GM21360 (cell line): Measurements from ENCODE around the gene KIF7.

ENCODE experiments used
- ATAC-seq: cut with Tn5 transposase; IDR thresholded peaks from one replicate; pipeline ENCODE4 v1.9.1; 2021; ENCODE audit warnings: mild to moderate bottlenecking, moderate library complexity; ENCODE audit not compliant: unreplicated experiment

The KIF7 gene

DNA sequence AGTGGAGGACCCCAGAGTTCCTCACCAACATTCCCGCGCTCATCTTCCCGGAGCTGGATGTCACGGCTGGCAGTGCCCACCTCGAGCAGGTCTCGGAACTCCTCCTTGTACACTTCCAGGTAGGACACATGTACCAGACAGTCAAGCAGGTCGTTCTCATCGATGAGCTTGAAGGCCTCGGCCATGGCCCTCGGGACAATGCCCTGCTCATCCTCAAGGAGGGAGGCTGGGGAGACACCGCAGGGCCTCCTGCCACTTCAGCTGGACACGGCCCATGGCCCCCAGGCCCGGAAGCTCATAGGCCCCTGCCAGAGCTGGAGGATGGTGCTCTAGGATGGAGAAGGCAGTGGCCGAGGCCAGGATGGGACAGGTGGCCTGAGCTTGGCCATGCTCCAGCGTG, 5.6 kb downstream of the KIF7 start:
- ATAC-seq, result no peak

DNA sequence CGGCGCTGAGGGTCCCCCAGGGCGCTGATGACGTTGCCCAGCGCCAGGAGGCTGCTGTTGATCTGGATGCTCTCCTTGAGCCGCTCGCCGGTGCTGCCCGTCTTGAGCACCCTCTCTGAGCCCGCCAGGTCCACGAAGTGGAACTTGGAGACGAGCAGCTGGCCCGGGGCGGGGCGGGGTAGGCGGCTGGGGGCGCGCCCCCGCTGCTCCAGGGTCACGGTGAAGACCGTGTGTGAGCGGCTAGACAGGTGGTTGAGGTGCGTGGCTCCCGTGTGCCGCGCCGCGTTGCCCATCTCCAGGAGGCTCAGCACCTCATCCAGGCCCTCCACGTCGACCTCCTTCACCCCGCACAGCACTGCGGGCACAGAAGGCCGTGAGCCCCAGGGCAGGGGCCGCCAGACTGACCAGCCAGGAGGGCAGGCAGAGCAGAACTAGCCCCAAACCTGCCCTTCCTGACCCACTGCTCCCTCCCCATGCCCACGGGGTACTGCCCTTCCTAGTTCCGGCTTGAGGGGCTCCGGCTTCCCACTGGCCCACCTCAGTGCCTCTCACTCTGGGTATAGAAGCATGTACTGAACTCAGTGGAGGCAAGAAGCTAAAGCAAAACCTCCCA, 6.1 kb downstream of the KIF7 start:
- ATAC-seq, result no peak

DNA sequence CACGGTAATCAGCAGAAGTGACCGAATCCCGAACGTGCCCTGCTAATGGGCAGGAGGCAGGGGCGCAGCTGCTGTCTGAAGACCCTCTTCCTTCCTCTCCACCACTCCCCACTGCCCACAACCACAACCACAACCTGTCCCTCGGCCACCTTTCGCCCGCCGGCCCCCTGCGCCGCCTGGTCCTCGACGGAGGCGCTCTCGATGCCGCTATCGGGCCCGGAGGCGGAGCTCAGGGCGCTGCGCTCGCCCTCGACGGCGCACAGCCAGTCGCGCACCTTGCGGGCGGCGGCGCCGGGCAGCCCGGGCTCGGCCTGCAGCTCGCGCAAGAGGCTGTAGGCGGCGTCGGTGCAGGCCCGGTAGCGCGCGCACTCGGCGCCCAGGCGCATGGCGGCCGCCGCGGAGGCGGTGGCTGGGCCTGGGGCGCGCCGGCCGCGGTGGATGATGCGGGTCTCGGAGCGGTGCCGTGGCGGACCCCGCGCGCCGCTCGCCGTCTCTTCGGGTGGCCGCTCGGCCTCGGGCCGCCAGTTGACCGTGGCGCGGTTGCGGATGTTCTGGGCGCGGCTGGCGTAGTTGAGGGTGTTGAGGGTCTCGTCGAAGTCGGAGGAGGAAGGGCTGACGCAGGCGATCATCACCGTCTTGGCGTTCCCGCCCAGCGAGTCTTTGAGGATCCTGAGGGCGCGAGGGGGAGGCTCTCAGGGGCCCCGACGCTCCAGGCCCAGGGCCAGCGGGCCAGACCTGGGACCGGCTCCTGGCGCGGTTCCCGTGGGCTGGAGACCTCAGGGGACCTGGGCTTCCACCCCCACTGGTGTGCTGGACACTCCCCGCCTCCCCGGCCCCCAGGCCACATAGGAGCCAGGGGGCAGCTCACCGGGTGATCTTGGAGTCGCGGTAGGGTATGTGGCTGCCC, 6.9 kb downstream of the KIF7 start:
- no peak for ATAC-seq

DNA sequence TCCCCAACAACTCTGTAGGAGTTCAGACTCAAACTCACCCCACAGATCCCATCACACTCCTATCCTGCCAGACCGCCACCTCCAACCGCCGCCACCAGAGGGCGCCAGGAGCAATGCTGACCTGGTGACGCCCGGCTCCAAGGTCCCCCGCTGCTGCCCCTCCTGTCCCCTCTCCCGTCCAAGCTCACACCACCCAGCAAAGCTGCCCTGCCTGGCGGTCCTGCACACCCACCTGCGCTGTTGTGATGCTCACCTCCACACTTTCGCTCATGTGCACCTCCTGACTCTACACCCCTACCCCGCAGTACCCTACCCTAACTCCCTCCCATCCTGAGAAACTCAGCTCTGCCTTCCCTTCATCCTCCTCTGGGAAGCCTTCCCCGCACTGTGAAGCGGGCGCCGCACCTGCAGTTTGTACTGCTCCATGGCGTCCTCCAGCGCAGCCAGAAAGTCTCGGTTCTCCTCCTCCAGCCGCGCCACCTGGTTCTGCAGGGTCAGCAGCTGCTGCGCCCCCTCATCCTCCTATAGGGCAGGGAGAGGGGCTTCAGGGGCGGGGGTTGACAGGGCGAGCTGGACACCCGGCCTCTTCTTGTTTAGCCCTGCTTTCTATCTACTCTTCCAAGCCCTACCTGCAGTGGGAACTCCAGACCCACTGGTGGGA, 7.9 kb downstream of the KIF7 start:
- ATAC-seq, result no peak

DNA sequence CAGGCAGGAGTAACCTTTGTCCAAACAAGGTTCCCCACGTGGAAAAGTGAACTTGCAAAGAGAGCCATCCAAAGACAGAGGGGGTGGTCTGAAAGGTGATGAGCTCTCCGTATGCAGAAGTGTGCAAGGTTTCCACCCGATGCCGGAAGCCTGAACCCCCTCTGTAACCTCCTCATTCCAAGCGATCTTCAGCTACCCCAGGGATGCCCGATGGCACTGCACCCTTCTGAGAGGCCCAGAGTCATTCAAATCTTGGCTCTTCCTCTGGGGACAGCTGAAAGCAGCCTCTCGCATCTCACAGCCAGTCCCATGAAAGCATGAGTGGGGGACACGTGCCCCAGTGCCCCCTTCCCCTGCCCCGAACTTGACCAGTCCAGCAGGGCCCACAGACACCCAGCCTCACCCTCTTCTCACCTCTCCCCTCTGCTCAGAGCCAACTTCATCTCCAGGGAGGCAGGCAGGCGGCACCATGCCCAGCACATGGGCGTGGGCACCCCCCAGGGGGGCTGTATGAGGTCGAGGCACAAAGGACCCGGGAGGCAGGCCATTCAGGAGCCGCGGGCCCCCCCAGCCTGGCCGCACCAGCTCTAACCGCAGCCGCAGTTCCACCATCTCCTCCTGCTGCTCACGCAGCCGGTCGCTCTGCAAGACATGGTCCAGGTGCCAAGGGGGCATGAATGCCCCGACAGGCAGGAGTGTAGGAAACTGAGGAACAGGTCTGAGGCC, 8.7 kb downstream of the KIF7 start:
- no peak for ATAC-seq

DNA sequence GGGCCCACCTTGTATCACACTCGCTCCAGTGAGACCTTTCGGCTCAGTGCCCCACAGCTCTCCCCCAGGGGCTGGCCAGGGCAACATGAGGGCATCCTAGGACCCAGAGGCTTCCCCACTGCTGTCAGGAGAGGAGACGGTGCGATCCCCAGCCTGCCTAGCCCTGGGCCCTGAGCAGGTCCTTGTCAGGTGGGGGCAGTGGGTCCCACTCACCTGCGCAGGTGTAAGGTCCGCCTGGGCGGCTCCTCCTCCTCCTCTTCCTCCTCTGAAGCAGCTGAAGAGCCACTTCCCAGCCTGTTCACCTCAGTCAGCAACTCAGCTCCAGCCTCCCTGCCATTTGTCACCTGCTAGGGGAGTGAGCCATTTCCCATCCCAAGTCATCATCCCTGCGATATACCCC, 9.6 kb downstream of the KIF7 start:
- no peak for ATAC-seq

DNA sequence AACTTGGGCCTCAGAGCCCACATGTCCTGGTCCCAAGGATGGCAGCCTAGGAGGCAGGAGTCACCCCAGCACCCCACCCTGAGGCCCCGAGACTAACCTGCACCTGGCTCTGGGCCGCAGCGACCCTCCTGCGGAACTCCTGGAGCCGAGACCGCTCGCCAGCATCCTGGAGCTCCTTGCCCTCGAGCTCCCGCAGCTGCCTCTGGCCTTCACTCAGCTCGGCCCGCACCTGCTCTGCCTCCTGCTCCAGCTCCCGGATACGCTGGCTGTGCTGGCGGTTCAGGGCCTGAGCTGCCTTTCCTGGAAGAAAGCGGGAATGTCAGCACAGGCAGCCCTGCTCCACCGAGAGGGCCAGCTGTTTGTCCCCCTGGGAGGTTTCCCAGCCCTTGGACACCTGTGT, 13.2 kb downstream of the KIF7 start:
- ATAC-seq, result no peak

DNA sequence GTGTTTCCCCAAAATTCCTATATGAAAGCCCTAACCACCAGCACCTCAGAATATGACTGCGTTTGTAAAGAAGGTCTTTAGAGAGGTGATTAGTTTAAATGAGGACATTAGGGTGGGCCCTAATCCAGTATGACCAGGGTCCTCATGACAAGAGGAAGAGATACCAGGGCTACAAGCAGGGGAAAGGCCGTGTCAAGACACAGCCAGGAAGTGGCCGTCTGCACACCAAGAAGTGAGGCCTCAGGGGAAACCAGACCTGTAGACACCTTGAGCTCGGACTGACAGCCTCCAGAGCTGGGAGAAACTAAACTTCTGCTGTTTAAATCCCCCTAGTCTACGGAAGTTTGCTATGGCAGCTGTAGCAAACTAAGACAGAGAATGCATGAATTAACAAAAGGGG, 14.2 kb downstream of the KIF7 start:
- no peak for ATAC-seq

DNA sequence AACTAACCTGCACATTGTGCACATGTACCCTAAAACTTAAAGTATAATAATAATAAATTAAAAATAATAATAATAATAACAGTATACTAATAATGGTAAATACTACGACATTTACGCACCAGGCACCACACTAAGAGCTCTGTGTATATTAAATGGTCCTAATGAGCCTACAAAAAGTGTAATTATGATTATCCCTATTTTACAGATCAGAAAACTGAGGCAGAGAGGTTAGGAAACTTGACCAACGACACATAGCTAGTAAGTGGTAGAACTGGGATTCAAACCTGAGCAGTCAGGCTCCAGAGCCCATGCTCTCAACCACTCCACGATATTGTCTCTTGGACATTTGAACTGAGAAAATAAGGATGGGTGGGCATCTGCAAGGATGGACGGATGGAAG, 15.0 kb downstream of the KIF7 start:
- no peak for ATAC-seq

DNA sequence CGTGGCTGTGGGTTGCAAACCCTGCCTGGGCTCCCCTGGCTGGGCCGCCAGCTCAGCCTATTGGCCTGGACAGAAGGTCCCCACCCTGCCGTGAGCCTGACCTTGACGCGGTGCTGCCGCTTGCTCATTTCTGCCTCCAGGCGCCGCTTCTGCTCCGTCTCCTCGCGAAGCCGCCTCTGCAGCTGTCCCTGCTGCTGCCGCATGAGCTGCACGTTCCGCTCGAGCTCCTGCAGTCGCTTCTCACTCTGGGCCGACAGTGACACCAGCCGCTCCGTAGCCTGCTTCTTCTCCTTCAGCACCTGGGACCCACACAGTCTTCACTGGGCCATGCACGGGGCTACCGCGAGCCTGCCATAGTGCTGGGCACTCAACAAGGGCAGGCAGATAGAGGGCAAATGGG, 21.7 kb downstream of the KIF7 start:
- ATAC-seq, result no peak

DNA sequence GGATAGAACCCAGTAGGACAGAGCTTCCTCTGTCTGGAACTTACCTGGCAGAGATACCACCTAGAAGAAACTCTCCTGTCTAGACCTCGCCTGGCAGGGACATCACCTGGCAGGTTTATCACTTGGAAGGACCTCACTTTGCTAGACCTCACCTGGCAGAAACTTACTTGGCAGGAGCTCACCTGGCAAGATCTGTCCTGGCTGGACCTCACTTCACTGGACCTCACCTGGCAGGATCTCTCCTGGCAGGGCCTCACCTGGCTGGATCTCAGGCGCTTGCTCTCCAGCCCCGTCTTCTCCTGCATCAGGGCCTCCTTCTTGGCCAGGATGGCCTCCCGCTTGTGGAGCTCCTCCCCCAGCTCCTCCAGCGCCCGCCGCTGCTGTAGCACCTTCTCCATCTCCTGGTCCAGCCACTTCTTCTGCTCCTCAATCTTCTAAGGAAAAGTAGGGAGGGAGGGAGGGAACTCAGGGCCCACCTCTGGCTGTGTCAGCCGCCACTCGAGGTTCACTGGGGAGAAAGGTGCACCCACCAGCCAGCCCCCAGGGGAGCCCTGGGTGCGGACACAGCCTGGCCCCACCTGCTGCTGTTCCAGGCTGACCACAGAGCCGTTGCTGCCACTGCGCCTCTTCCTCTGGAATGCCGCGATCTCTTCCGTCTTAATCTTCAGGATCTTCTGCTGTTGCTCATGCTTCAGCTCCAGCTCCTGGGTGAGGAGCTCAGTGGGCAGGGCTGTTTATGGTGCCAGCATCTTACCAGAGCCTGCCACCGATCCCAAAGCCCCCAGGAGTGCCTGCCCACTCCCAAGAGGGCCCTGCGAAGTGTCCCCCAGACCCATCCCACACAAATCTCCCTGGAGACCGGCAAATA, 22.5 kb downstream of the KIF7 start:
- no peak for ATAC-seq

DNA sequence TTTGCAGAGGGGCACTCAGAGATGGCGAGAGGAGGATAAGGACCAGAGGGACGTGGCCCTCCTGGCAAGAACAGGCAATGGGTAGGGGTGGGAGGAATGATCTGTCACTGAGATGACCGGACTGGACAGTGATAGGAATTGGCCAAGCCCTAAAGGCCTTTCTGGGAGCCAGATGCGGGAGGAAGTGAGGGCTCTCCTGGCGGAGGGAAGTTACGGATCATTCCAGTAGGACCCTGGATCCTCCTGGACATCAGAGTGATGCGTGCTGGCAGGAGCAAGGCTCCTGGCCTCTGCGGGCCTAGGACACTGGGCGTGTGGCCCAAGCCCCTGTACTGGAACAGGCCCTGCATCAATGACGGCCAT, 23.4 kb downstream of the KIF7 start:
- ATAC-seq, result no peak

DNA sequence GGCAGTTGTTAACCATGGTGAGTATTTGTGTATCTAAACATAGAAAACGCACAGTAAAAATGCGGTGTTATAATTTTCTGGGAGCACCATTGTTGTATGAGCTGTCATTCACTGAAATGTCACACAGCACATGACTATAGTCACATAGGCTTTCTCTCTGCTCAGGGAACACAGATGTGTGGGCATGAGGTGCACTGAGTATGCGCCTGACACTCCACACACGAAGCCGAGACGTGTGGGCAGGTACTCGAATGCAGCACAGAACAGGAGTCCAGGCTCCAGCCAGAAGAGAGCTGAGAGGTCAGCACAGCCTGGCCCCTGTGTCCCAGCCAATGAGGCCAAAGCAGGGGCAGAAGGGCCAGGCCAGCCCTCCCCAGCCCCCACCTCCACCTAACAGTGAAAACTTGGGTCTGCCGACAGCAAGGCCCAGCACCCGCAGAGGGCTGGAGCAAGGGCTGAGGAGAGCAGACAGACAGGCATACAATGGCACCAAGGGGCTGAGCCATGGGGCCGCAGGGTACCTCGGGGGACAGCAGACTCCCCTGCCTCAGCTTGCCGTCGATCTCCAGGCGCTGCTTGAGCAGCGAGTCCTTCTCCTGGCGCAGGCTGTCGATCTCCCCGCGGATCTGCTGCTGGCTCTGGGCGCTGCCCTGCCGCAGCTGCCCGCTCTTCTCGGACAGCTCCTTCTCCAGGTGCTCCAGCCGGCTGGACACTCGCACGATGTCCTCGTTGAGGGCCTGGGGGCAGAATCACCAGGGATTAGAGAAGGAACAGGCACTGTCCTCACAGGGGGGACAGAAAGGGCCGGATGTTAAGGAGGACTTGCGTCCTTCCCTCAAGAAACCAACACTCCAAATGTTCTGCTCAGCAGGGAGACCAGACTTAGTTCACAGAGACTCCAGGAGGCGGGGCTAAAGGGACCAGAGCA, 24.0 kb downstream of the KIF7 start:
- no peak for ATAC-seq

DNA sequence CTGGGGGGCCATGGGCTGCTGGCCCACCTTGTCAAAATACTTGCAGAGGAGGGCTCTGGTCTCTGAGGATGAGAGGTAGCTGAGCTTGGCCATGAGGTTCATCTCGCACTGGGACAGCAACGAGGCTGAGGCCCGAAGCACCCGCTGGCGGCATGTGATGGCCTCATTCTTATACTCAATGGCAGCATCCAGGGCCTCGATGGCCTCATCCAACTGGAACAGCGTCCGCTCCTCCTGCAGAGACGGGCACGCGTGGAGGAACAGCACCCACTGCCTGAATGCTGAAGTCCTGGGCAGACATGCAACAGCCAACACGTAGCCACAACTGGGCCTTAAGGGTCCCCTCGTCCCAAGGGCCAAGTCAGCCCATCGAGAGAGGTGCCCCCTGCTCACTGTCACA, 25.0 kb downstream of the KIF7 start:
- no peak for ATAC-seq

DNA sequence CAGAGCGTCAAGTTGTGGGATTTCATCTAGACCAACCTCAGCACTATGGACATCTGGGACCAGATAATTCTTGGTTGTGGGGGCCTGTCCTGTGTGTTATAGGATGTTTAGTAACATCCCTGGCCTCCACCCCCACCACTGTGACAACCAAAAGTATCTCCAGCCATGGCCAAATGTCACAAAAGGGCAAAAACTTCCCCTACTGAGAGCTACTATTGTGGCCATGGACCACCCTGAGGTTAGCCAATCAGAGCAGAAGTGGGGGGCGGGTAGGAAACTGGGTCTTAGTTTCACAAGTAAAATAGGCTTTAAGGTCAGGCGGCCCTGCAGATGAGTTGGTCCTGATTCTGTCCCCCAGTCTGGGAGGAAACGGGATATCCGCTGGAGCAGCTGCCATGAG, 25.4 kb downstream of the KIF7 start:
- no peak for ATAC-seq

DNA sequence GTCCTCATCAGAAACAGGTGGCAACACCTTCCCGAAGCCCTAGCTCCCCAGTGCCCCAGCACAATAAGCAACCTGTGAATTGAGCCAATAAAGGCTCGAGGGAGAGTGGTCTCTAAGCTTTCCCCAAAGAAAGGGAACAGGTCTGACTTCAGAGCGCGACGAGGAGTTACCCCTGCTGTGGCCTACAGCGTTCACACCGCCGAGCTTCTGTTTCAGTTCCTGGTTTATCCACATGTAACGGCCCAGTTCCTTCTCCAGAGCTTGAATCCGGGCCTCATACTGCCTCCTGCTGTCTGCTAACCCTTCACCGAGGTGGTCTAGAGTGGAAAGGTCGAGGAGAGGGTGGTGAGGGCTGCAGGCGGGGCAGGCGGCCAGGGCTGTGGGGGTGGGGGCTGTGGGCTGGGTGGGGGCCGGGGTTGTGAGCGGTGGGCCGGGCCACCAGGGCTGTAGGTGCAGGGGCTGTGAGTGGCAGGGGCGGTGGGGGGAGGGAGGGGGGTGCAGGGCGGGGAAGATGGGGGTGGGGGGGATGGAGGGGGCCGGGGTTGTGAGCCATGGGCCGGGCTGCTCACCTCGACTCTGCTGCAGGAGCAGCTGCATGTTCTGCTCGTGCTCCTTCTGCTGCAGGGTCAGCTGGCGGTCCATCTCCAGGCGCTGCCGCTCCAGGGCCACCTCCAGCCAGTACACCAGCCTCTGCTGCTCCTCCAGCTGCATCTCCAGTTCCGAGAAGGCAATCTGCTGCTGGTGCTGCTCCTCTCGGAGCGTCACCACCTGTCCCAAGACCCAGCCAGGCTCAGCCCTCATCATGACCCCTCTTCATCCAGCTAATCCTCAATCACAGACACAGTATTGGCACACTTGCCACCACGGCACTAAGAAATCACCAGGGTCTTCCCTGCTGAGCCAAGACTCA, 26.2 kb downstream of the KIF7 start:
- ATAC-seq, result no peak

DNA sequence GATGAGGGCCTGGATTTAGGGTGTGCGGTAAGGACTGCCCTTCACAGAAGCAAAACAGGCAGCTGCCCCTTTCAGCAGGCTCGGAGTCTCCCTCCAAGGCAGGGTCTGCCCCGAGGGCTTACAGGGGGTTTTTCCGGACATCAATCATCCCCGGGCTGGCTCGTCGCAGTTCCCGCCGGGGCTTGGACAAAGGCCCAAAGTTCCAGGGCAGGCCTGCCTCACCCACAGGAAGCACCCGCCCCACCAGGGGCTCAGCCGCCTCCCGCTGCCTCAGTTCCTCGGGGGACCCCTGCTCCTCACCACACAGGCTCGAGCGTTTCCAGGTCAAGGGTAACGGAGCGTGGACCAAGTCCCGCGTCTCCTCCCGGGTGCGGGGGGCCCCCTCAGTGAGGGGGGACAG, 27.0 kb downstream of the KIF7 start:
- ATAC-seq, result no peak

DNA sequence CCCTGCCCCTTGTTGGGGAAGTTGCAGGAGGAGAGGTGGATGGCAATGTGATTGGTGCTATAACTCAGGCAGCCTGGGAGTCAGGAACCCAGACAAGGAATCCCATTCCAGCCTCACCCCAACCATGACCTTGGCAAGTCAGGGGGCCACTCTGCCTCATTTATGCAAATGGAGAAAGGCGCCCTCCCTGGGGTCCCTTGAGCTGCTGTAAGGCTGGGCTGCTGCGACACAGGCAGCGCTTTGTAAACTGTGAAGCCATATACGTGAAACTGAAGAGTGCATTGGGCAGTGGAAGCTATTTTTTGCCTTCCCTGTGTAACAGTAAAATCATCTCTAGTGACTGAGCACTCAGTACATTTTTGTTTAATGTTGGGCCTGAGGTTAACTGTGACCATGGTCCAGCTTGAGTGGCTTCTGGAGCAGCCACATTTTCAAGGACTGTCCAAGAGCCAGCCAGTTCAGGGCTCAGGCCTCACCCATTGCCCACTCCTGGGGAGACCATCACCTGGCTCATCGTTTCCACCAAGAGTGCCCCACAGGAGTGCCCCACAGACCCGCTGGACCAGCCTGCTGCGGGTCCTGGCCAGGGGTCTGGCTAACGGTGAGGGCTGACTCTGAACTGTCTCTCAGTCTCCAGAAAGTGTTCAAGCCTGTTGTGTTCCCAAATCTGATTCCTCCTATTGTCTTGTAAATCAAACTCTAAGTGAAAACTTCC, 27.9 kb downstream of the KIF7 start:
- ATAC-seq, result no peak
